IPS-NIHi7 (cell line): Measurements from ENCODE around the gene SFTPD.
"Not testable (repeated sequence)": the region's sequence is repeated elsewhere in the genome, so short reads cannot be mapped to it uniquely, and the experiment has no call there.

Source experiments
- DNase-seq: peaks from one replicate; pipeline ENCODE4 v3.0.0; 2012; ENCODE audit warnings: mixed read lengths; ENCODE audit errors: extremely low spot score

Gene SFTPD

DNA sequence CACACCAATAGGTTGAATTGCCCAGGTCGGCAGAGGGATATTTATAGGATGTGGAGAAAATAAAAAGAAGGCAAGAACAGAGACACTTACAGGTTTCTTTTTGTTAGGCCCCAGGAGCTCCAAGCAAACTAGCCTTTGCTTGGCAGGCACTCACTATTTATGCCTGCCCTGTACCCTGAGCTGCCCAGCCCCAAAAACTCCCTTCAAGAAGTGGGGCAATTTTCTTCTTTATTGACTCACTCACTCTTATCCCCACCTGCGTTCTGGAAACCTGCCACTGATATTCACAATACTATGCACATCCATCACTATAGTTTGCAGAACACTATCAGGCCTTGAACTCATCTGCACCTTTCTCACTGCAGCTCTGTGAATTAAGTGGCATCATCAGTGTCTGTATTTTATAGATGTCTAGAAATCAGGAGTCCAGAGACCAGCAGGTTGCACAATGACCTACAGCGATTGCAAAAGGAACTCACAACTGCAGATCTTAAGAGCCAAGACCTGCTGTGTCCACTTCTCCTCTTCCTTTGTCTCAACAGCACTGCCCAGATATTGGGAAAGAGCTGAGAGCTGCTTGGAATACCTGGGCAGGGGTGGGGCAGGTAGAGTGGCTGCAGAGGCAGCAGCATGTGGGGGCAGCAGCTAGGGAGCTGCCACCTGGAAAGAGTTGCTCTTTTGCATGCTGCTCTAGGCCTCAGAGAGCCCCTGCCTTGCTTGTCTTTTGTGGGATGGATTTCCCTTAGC is at the start of gene SFTPD:
TSS of gene SFTPD (minus strand) at position 130 of the 747 bp plus-strand sequence. CDS start 2,446 bp downstream, outside the sequence.
- no peak for DNase-seq

GRCh38 chr10:79995979-79996634 is 47.2 kb upstream of the SFTPD start:
- DNase-seq = no peak

- DNase-seq = no peak
Observed at GRCh38 chr10:79994556-79994955, 45.7 kb upstream of the SFTPD start.

GRCh38 chr10:79988199-79988598 is 39.3 kb upstream of the SFTPD start:
- DNase-seq = not testable (repeated sequence)

DNA sequence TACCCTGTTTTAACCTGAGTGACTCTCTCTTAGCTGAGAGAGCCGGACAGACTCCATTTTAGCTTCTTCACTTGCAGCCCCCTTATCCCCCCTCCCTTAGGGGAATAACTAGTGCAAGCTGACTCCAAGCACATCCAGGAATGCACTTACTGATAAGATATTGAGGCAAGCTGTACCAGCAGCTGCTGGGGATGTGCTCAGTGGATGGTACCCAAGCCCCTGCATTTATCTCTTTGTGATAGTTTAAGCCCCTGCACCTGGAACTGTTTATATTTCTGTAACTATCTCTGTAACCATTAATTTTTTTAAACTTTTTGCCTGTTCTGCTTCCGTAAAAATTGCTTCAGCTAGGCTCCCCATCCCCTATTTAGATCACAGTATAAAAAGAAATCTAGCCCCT is 37.8 kb upstream of the SFTPD start:
- DNase-seq = not testable (repeated sequence)

- no peak for DNase-seq
Observed at GRCh38 chr10:79985481-79986072, 36.7 kb upstream of the SFTPD start.

DNA sequence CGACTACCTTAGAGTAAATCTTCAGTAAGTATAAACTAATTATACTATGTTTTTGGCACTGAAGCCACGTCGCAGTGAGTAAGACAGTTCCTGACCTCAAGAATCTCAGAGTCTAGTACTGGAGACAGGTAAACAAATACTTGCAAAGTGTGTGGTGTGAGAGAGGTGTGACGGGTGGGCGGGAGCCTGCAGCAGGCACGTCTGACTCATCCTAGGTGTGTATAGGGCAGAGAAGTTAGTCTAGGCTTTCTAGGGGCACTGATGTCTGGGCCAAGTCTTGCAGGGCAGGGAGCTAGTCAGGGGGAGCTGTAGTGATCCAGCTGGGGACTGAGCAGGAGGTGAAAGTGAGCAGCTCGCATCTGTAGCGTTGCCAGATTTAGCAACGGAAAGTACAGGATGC is 35.9 kb upstream of the SFTPD start:
- no peak for DNase-seq

DNA sequence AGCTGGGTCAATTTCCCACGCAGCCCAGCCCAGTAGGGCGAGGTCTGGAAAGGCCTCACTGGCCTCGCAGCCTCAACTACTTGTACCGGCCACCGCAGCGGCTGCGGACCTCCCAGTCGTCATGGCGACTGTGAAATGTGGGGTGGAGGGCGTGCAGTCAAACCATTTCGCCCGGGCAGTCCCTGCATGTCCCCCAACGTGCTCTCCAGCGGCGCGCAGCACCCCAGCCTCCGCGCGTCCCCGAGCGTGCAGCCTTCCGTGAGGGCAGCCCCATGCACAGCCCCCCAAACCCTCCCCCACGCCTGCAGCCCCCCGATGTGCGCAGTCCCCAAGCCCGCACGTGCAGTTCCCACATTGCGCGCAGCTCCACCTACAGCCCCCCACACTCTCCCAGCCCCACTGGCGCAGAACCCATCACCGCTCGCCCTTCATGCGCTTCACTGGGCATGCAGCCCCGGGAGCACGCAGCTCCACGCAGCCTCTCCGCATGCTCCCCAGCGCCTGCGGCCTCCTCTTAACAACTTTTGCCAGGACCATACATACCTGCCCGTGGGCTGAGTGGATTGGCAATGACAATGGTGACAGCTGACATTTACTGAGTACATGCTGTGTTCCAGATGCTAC is 34.5 kb upstream of the SFTPD start:
- no peak for DNase-seq

DNA sequence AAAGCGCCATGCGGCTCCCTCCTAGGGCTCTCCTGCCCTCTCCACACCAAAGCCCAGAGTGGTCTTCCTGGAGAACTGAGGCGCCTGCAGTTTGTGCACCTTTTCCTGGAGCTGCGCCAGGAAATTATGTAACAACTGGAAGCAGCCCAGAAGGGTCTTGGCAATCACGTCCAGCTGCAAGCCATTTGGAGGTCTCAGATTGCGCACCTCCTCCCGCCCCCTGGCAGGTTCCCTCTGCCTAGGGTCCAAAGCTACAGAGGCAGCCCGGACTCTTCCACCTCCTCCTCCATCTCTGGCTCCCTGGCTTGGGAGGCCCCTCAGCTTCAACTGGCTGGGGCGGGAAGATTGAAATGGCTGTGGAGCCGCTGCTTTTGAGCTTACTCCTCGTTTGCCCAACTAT is 34.0 kb upstream of the SFTPD start:
- no peak for DNase-seq

DNA sequence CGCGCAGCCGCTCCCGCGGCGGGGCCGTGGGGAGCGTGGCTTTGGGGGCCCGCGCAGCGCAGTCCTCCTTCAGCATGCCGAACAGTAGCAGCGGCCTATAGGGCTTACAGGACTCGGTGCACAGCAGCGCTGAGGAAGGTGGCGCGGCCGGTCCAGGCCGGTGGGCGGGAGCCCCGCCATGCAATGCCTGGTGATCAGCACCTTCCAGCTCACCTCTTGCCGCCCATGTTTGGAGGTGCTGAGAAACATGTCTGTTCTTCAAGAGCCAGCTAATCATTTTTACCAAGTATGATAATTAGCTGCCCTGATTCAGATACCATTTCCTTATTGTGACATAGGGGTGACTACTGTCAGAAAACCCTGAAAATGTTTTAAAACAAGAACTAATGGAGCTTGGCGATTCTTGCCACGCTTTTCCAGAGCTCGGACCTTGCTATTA is 33.5 kb upstream of the SFTPD start:
- DNase-seq = peak; percentile 34

DNA sequence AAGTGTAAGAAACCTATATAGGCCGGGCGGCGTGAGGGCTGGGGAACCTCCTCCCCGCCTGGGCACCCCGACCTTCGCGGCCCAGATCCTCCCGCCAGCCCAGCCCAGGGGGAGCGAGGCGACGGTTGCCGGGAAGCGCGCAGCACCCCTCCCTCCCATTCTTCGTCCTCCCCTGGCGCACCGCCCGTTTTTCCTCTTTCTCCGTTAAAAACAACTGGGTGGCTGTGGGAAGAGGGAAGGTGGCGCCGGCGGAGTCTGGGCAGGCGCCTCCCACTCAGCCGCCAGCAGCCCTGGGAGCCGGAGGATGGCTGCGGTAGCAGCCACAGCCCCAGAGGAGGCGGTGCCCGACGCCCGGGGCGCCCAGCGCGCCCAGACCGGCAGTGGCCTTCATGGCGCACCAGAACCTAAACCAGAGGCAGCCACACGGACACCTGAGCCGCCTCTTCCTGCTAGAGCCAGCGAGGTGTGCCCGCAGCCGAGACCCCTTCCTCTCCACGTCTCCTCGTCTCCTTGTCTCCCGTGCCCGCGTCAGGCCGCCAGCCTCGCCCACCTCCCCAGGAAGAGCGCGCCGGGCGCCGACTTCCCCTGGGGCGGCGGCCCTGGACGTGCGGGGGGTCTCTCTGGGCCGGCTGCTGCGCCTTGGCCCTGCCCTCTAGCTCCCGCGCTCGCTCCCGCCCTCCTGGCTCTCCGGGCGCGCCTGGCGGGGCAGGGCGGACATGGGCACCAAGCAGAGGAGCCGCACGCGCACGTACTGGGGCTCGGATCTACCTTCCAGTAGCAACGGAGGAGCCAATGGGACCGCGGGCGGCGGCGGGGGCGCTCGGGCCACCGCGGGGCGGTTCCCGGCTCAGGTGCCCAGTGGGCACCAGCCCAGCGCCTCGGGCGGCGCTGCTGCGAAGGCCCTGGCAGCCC is 32.8 kb upstream of the SFTPD start:
- DNase-seq = peak; percentile 70

GRCh38 chr10:79980711-79981110 is 31.8 kb upstream of the SFTPD start:
- DNase-seq = no peak

GRCh38 chr10:79979976-79980687 is 31.2 kb upstream of the SFTPD start:
- DNase-seq = no peak

DNA sequence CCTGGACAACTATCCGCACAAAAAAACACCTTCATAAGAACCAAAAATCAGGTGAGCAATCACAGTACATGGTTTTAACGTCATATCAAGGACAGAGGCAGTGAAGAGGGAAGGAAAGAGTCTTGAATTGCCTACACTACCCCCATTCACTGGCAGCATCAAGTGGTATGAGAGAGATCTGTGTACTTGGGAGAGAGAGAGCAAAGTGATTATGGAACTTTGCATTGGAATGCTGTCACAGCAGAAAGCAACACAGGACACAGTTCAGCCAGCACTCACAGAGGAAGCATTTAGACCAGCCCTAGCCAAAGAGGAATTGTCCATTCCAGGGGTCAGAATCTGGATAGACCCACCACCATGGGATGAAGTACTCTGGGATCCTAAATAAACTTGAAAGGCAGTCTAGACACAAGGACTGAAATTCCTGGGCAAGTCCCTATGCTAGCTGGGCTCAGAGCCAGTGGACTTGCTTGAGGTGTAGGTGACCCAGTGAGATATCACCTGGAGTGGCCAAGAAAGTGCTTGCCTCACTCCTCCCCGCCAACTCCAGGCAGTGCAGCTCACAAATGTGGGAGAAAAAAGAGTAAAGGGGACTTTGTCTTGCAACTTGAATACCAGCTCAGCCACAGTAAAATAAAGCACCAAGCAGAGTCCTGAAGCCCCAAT is 30.5 kb upstream of the SFTPD start:
- no peak for DNase-seq

DNA sequence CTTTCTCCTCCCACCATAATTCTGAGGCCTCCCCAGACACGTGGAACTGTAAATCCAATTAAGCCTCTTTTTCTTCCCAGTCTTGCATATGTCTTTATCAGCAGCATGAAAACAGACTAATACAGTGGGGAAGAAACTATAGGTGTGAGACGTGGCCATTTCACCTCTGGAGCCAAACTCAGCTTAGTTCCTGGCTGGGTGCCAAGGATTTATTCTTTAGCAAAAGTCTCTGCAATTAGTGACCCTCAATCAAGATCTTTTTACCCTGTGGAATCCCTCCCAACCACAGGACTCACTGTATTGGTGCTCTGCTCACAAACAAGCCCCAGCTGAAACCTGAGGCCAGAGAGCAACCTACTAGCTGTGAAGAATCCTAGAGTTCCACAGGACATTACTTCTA is 28.1 kb upstream of the SFTPD start:
- no peak for DNase-seq

GRCh38 chr10:79970062-79970461 is 21.2 kb upstream of the SFTPD start:
- DNase-seq = no peak

DNA sequence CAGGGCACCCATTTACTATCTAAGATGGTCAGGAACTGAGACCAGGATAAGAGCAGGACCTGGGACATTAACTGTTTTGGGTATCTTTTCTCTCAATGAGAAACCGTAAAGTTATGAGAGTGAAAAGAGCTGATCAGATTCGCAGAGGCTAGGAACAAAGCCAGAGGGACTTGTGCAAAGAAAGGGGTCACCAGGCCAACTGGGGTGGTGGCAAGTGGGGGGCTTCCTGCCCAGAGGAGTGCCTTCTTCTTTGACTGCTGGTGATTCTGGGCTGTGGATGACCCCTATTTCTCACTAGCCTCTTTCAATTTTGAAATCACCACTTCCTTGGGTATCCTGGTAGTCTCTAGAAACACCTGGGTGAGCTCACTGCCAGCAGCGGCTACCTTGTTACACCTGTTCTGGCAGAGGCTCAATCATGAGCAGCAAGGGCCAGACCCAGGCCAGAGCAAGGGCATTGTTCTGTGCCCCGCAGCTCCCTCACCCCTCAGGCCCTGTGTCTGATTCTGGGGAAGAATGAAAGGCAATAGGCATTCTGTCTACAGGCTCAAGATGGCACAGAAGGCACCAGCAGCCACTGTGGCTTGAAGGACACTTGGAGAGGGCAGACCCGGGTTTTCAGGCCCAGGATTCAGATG is 999 bp downstream of the SFTPD start:
- DNase-seq = no peak

DNA sequence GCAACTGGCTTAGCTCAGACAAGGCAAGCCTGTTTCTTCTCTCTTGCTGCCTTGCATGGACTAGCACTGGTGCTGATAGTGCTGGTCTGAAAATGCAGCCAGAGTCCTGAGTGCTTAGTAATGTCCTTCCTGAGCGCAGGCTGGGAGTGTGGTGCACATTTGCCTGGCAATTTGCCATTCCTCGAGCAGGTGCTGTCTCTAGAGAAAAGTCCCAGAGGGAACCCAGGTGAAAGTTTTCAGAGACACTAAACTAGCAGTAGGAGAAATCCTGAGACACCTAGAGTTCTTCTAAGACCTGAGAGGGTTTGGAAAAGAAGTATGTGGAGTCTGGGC is 1.9 kb downstream of the SFTPD start:
- no peak for DNase-seq

DNA sequence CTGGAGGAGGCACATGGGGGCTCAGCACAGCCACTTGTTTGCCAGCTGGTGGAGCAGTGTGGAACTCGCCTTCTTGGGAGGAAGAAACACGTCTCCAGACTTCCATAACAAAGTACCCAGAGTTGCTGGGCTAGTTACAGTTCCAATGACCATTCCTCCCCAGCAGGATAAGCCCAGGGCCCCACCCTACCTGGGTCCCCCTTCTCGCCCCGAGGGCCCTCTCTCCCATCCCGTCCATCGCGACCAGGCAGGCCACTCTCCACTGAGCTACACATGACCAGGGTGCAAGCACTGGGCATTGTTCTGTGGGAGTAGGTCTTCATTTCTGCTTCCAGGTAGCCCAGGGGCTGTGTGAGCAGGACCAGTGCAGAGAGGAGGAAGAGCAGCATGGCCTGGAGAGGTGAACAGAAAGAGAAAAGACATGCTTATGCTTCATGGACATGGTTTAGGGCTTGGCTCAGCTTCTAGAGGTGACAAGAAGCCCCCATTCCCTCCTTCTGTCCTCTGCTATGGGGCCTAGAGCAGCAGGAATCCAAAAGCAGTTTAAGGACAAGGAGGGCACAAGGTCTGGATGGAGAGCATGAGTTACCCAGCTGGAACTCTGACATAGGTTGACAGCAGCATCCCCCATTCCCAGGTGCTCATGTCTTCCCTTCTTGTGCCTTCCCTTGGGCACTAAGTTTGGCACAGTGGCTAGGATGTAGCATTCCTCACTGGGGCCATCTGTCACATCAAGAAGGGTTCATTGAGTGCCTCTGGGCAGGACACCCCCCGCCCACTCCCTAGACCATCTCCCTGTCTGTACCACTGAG is 2.4 kb downstream of the SFTPD start:
- DNase-seq = no peak
